ENCODE measurements around the gene NABP1.

The NABP1 gene

DNA sequence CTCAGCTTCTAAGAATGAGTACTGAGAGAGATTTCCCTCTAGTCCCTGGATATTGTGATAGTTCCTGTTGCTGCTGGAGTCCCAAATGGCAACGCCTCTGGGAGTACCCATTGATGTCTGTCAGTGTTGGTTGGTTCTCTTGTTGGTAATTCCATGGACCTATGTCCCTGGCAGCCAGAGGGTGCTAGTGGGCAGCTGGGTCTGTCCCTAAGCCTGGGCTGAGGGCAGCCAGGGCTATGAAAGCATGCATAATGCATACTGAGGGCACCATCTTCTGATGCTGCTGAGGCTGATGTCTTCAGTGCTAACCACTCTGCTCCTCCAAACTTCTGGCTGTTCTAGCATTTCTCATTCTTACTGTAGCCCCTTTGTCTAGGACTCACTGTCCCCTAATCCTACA, 35.9 kb downstream of the NABP1 start:
- DNase-seq: peak in 1 of 2 experiments; percentile 11

DNA sequence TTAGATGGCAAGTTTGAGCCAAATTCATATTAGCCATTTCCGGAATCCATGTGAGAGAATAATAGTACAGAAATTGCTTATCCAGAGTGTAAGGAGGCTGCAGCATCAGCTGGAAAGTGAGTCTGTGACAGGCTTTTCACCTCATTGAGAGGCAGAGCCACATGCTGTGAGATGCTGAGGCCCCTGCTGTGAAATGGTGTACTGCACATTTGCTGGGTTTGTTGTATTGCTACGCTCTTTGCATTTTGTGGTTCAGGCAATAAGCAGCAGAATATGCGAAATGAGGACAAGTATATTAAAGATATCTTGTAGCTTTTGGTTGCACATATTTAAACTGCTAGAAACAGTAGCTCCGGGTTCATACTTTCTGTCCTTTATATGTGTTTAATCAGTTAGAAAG, 37.0 kb downstream of the NABP1 start:
- peak in 1 of 2 experiments; percentile 33 for DNase-seq

GRCh38 chr2:191715471-191715870, 37.5 kb downstream of the NABP1 start:
- no peak for DNase-seq

DNA sequence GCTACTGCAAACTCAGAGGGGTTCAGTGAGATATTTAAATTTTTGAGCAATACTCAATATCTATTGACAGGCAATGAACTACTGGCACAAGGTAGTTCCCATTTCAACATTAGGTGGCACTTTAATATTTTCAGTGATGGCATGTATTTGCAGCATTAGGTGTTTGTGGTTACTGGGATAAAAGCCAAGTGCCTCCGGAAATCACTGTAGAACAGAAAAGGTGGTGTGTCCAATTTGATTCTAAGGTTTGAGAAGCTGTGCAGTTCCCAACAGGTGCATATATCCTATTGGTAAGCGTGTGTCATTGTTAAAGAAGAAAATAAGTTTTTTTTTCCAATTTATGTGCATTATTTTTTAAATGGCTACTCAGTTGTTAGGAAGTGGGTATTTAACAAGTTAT, 41.3 kb downstream of the NABP1 start:
- no peak for DNase-seq

DNA sequence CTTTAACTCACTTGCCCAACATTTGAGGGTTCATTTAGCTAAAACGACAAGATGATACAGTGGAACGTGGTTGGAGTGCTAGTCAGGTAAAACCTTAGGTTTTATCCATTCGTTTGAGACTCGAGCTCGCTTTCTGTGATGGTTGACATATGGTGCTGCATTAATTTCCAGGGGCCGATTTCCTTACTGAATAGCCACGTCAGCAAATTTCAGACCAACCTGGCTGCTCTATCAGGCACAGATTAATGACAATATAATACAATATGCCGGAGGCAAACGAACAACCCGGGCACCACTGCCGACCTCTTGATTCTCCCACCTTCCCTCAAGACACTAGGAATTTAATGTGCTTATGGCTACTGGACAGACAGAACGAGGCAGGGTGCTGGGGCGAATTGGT, 42.0 kb downstream of the NABP1 start:
- peak in 1 of 2 experiments; percentile 43 for DNase-seq

GRCh38 chr2:191721331-191721730, 43.4 kb downstream of the NABP1 start:
- DNase-seq: no peak

- DNase-seq: peak in 1 of 2 experiments; percentile 45
Observed at GRCh38 chr2:191724015-191724414, 46.1 kb downstream of the NABP1 start.

DNA sequence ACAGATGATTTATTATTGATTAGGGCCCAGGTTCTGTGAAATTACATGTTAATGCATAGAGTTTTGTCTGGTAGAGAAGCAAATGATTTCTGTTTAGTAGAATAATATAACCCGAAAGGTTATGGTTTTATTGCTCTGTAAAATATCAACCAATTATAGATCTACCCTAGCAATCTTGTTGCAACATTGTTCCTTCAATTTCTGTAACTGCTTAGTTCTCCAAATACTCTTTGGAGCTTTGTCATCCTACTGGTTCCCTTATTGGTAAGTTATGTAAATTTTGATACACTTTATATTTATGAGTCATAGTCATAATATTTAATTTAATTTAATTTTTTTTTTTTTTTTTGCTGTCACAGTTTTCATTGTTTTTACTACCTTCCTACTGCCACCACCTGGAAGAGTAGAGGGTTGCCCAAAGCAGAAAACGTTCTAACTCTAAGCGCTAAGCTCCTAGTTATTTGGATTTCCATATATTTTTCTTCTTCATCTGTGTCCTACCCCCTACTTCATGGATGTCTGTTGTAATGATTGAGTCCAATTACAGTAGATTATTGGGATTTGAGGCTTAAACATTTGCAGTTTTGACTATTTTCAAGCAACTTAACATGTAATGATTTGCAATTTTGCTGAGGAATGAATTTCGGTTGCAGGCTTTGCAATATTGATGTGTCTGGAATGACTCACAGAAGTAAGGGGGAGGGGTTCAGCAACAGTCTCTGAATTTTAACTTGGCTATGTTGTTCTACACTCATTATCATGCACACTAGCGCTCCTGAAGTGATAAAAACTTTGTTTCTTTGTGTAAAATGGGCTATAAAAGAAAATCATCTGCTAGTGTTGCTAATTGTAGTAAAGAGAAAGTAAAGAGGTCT, 51.1 kb downstream of the NABP1 start:
- no peak for DNase-seq

- no peak for DNase-seq
Observed at GRCh38 chr2:191730263-191730662, 52.3 kb downstream of the NABP1 start.

Measured in NCI-H524 (cell line).